HG03025 (cell line): ENCODE measurements around the gene KCNK10.

Experiments
- ATAC-seq: cut with Tn5 transposase; IDR thresholded peaks from one replicate; pipeline ENCODE4 v1.9.1; 2021; ENCODE audit warnings: mild to moderate bottlenecking, moderate library complexity; ENCODE audit not compliant: unreplicated experiment, low FRiP score

The KCNK10 gene

DNA sequence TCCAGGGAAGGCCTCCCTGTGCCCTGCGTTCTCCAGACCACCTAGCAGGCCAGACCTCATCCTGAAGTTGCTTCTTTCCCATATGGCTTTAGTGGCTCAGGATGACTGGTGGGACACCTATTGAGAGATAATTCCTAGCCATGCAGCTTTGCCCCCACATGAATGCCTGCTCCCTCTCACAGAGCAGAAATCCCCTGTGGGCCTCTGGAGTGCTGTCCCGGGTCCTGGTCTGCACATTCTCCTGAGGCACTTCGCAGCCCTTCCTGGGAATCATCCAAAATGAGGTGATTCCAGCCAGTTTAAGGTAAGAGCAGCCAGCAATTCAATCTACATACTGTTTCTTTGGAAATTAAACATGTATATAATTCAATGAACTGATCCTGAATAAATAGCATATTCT, 182.2 kb downstream of the KCNK10 start:
- ATAC-seq: no peak

DNA sequence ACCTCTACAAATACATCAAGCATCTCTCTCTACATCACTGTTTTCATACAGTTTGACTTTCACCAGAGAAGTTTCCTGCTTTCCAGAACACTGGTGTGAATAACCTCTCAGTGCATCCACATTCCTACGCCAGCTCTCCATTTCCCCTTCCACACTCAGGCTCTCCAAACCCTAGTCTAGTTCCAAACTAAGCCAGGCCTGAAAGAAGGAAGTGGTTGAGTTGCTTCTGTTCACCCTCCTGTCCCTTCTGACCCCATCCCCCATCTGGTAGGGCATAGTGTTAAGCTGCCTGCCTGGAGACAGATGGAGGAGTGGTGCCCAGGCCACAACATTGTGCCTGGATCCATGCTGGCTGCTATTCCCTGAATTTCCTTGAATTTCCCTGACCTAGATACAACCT, 185.7 kb downstream of the KCNK10 start:
- ATAC-seq: no peak
